ENCODE data around the gene CCDC152. TPM values are rescaled to one million over a fixed set of nuclear protein-coding genes. Genes with fewer than 3 reads are reported as not detected.

Gene CCDC152
- total and polyA plus RNA-seq, 2 of the 13 experiments (the other 11 are each of a cell fraction or from before 2014, with no cell fraction given), result 0.20 to 0.36 TPM

DNA sequence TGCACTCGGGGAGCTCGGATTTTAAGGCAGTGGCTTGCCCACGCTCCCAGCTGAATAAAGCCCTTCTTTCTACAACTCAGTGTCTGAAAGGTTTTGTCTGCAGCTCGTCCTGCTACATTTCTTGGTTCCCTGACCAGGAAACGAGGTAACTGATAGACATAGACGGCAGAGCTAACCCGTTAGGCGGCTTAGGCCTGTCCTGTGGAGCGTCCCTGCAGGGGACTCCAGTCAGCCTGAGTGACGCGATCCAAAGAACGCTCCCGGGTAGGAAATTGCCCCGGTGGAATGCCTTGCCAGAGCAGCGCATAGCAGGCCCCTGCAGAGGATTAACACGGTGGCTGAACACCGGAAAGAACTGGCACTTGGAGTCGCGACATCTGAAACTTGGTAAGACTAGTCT is 56.9 kb downstream of the CCDC152 start (continued):
- TF ChIP-seq ARNT (IDR thresholded peaks at IDR 0.05) (no peak), BRCA1 (CRISPR knock-in tag; IDR thresholded peaks at IDR 0.05) (no peak), KLF9 (CRISPR knock-in tag; IDR thresholded peaks at IDR 0.05; ENCODE audit: low read depth) (no peak), MTA1 (CRISPR knock-in tag; IDR thresholded peaks at IDR 0.05; ENCODE audit: borderline replicate concordance) (peak; percentile 44; the same call in 1 of the 2 replicates), RBAK (CRISPR knock-in tag; IDR thresholded peaks at IDR 0.05) (no peak), NCOA1 (CRISPR knock-in tag; IDR thresholded peaks at IDR 0.05) (no peak), LCORL (IDR thresholded peaks at IDR 0.05) (no peak), LCORL (CRISPR knock-in tag; IDR thresholded peaks at IDR 0.05) (no peak), SMAD3 (CRISPR knock-in tag; IDR thresholded peaks at IDR 0.05) (no peak), ZNF33A (CRISPR knock-in tag; IDR thresholded peaks at IDR 0.05; ENCODE audit: borderline replicate concordance) (no peak), NFIB (CRISPR knock-in tag; IDR thresholded peaks at IDR 0.05; ENCODE audit: borderline replicate concordance) (no peak), GATAD1 (CRISPR knock-in tag; IDR thresholded peaks at IDR 0.05) (no peak), ZFX (CRISPR knock-in tag; IDR thresholded peaks at IDR 0.05; ENCODE audit: low read depth) (peak; percentile 77), ZNF547 (CRISPR knock-in tag; IDR thresholded peaks at IDR 0.05) (no peak), PHF20 (CRISPR knock-in tag; IDR thresholded peaks at IDR 0.05) (no peak), SATB2 (CRISPR knock-in tag; IDR thresholded peaks at IDR 0.05) (no peak), ZNF354B (CRISPR knock-in tag; IDR thresholded peaks at IDR 0.05) (no peak), POLR2A (IDR thresholded peaks at IDR 0.05; ENCODE audit: insufficient read depth in 1 of 2, low read depth in 2 of 2, low read length in 2 of 2) (peak in 1 of 2 experiments; percentile 23; a peak in 1 of 4 replicates), KMT2B (CRISPR knock-in tag; IDR thresholded peaks at IDR 0.05) (no peak)
- TF ChIP-seq, protein P1, sequence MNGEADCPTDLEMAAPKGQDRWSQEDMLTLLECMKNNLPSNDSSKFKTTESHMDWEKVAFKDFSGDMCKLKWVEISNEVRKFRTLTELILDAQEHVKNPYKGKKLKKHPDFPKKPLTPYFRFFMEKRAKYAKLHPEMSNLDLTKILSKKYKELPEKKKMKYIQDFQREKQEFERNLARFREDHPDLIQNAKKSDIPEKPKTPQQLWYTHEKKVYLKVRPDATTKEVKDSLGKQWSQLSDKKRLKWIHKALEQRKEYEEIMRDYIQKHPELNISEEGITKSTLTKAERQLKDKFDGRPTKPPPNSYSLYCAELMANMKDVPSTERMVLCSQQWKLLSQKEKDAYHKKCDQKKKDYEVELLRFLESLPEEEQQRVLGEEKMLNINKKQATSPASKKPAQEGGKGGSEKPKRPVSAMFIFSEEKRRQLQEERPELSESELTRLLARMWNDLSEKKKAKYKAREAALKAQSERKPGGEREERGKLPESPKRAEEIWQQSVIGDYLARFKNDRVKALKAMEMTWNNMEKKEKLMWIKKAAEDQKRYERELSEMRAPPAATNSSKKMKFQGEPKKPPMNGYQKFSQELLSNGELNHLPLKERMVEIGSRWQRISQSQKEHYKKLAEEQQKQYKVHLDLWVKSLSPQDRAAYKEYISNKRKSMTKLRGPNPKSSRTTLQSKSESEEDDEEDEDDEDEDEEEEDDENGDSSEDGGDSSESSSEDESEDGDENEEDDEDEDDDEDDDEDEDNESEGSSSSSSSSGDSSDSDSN (CRISPR knock-in tag; IDR thresholded peaks at IDR 0.05), result peak; percentile 69
- TF ChIP-seq, protein P2, sequence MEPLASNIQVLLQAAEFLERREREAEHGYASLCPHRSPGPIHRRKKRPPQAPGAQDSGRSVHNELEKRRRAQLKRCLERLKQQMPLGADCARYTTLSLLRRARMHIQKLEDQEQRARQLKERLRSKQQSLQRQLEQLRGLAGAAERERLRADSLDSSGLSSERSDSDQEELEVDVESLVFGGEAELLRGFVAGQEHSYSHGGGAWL (CRISPR knock-in tag; IDR thresholded peaks at IDR 0.05), result no peak
- TF ChIP-seq, protein P3, sequence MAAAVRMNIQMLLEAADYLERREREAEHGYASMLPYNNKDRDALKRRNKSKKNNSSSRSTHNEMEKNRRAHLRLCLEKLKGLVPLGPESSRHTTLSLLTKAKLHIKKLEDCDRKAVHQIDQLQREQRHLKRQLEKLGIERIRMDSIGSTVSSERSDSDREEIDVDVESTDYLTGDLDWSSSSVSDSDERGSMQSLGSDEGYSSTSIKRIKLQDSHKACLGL (CRISPR knock-in tag; IDR thresholded peaks at IDR 0.05), result no peak
- TF ChIP-seq, protein P4, sequence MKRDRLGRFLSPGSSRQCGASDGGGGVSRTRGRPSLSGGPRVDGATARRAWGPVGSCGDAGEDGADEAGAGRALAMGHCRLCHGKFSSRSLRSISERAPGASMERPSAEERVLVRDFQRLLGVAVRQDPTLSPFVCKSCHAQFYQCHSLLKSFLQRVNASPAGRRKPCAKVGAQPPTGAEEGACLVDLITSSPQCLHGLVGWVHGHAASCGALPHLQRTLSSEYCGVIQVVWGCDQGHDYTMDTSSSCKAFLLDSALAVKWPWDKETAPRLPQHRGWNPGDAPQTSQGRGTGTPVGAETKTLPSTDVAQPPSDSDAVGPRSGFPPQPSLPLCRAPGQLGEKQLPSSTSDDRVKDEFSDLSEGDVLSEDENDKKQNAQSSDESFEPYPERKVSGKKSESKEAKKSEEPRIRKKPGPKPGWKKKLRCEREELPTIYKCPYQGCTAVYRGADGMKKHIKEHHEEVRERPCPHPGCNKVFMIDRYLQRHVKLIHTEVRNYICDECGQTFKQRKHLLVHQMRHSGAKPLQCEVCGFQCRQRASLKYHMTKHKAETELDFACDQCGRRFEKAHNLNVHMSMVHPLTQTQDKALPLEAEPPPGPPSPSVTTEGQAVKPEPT (CRISPR knock-in tag; IDR thresholded peaks at IDR 0.05; ENCODE audit: low read depth), result no peak

Measured in HepG2 (cell line).